ENCODE results near the gene BAMBI.

Gene BAMBI

DNA sequence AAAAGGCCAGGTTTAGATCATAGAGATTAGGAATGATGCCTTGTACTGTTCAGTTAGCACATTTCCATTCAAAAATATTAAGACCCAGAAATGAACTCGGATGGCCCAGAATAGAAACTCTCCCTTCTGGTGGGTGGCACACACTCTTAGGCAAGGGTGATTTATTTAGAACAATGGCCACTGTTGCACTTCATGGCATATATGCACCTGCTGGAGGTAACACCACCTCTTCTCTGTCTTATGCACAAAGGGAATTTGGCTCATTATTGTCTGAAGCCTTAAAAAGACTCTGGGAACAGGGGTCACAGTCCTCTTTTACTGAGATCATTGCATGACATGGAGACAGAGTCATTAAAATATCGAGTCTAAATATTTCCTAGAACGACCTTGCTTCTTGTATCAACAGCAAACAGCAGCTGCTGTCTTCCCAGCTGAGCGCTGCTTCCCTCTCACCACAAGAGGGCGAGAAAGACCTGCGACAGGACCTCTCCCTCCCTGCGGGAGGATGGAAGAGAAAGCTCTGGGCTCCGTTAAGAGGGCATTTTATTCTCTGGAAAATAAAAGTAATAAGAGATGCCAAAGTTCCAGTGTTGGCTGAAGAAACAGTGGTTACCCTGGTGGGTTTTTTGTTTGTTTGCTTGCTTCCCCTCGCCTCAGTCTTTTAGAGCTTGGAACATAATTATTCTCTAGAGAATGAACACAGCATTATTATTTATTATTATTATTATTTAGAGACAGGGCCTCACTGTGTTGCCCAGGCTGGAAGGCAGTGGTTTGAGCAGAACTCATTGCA lies 13.5 kb upstream of the BAMBI start:
- Histone ChIP-seq H3K4me3 (IDR thresholded peaks at IDR 0.05; ENCODE audit: insufficient read depth, low read depth, low read length) (no peak overlapping the region), H3K79me2 (ENCODE audit: insufficient read depth, low read depth) (no peaks in the 10 kb centered on the region)
- TF ChIP-seq, protein P1, sequence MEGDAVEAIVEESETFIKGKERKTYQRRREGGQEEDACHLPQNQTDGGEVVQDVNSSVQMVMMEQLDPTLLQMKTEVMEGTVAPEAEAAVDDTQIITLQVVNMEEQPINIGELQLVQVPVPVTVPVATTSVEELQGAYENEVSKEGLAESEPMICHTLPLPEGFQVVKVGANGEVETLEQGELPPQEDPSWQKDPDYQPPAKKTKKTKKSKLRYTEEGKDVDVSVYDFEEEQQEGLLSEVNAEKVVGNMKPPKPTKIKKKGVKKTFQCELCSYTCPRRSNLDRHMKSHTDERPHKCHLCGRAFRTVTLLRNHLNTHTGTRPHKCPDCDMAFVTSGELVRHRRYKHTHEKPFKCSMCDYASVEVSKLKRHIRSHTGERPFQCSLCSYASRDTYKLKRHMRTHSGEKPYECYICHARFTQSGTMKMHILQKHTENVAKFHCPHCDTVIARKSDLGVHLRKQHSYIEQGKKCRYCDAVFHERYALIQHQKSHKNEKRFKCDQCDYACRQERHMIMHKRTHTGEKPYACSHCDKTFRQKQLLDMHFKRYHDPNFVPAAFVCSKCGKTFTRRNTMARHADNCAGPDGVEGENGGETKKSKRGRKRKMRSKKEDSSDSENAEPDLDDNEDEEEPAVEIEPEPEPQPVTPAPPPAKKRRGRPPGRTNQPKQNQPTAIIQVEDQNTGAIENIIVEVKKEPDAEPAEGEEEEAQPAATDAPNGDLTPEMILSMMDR (conservative IDR thresholded peaks at IDR 0.05; ENCODE audit: low read depth, low read length): peak; percentile 98

DNA sequence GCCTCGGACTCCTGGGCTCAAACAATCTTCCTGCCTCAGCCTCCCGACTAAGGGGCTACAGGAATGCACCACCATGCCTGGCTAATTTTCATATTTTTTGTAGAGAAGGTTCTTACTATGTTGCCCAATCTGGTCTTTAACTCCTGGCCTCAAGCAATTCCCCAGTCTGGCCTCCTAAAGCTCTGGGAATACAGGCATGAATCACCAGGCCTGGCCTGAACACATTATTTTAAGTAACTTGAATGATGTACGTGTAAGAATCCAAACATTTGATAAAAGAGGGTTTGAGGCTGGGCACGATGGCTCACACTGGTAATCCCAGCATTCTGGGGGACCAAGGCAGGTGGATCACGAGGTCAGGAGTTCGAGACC lies 13.0 kb upstream of the BAMBI start:
- no peaks in the 10 kb centered on the region for H3K36me3 ChIP-seq (ENCODE audit: insufficient read depth)
- H3K27me3 ChIP-seq (ENCODE audit: insufficient read depth, low read depth): no peaks in the 10 kb centered on the region; the same call in 1 of the 2 replicates
- no peaks in the 10 kb centered on the region for H3K79me2 ChIP-seq (ENCODE audit: insufficient read depth, low read depth)
- peaks cover 10% of the 10 kb centered on the region for H3K4me1 ChIP-seq (ENCODE audit: low read depth, poor library complexity, severe bottlenecking)
- H3K4me3 ChIP-seq (IDR thresholded peaks at IDR 0.05; ENCODE audit: insufficient read depth, low read depth, low read length): no peak overlapping the region
- no peak overlapping the region; the same call in 1 of the 2 replicates for H2AFZ ChIP-seq (ENCODE audit: low read depth)
- H4K20me1 ChIP-seq (ENCODE audit: insufficient read depth): no peaks in the 10 kb centered on the region
- no peak overlapping the region for H3K4me2 ChIP-seq
- H3K9ac ChIP-seq: no peak overlapping the region
- H3K27ac ChIP-seq: no peak overlapping the region
- TF ChIP-seq, protein P1 (conservative IDR thresholded peaks at IDR 0.05; ENCODE audit: low read depth, low read length): no peak

More for the DNA sequence above, 13.5 kb upstream of the BAMBI start:
- Histone ChIP-seq H3K4me2 (no peak overlapping the region), H3K9ac (no peak overlapping the region), H3K36me3 (ENCODE audit: insufficient read depth) (no peaks in the 10 kb centered on the region), H2AFZ (ENCODE audit: low read depth) (peak overlapping the region; percentile 3; the same call in 1 of the 2 replicates), H3K27ac (no peak overlapping the region), H4K20me1 (ENCODE audit: insufficient read depth) (no peaks in the 10 kb centered on the region), H3K27me3 (ENCODE audit: insufficient read depth, low read depth) (no peaks in the 10 kb centered on the region), H3K4me1 (ENCODE audit: low read depth, poor library complexity, severe bottlenecking) (peaks cover 7% of the 10 kb centered on the region)

DNA sequence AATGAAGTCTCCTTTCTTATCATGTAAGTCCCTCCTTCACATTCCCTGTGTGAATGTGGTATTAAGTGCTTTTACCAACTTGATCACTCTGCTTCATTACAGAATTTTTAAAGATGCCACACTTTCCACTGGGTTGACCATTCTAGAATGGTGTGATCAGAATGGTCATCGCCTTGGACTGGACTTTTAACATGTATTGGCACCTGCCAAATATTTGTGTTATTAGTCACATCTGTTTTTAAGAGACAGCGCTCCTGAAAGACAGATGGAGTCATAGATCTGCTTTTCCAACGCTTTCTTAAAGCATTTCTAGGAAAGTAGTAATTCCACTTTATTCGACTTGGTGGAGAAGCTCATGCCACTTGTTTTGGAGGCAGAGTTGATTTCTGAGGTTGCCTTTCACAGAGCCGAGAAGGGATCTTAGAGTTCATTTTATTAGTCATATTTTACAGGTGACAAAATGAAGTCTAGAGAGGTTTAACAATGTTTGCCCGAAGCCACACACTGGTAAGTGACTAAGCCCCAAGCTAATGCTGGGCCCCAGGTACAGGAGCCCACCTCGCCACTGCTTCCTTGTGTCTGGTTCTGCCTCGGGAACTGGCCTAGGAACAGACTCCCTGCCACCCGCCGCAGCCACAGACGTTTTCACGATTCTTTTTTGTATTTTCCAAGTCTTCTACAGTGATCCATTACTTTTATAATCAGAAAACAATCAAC lies 10.4 kb upstream of the BAMBI start:
- H3K79me2 ChIP-seq (ENCODE audit: insufficient read depth, low read depth): no peaks in the 10 kb centered on the region
- H4K20me1 ChIP-seq (ENCODE audit: insufficient read depth): no peaks in the 10 kb centered on the region
- H3K27ac ChIP-seq: no peak overlapping the region
- no peak overlapping the region for H3K9ac ChIP-seq
- TF ChIP-seq, protein P1 (conservative IDR thresholded peaks at IDR 0.05; ENCODE audit: low read depth, low read length): no peak
- H3K4me1 ChIP-seq (ENCODE audit: low read depth, poor library complexity, severe bottlenecking): peaks cover 10% of the 10 kb centered on the region
- H2AFZ ChIP-seq (ENCODE audit: low read depth): no peak overlapping the region
- no peak overlapping the region for H3K4me3 ChIP-seq (IDR thresholded peaks at IDR 0.05; ENCODE audit: insufficient read depth, low read depth, low read length)
- H3K27me3 ChIP-seq (ENCODE audit: insufficient read depth, low read depth): no peaks in the 10 kb centered on the region; the same call in 1 of the 2 replicates
- H3K36me3 ChIP-seq (ENCODE audit: insufficient read depth): no peaks in the 10 kb centered on the region
- H3K4me2 ChIP-seq: no peak overlapping the region

DNA sequence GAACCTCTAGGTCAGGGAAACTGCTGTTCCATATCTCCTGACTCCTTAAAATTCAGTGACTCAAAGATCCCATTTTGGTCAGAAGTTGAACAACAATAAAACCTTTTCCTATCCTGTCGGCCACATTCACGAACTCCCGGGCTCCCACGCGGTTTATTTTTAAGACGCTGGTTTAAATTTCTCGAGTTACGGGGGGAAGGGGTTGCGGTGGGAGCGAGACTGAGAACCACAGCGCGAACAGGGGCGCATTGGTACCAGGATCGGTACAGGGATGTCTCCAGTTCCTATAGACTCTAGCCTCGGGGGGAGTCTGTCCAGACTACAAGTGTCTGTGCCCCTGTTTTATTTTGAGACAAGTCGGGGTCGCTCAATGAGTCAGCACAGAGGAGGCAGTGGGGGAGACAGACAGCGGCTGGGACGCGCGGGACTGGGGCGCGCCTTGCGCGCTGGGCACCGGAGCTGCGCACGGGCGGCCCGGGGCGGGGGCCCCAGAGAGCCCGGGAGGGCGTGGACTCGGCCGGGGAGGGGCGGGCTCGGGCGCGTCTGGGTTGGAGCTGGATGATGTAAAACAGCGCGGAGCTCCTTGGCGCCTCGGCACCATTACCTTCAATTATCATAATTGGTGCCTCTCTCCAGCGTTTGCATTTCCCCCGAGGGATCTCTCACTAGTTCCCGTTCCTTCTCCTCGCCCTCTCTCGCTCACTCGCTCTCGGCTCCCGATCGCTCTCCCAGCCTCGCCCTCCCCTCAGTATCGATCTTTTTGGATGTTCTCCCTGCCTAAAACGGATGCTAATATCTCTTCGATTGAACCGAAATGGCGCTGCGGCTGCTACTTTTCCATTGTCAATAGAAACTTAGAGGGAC lies 8.7 kb upstream of the BAMBI start:
- Histone ChIP-seq H3K4me1 (ENCODE audit: low read depth, poor library complexity, severe bottlenecking) (peaks cover 10% of the 10 kb centered on the region), H3K9ac (peak overlapping the region; percentile 23; the same call in 1 of the 2 replicates), H4K20me1 (ENCODE audit: insufficient read depth) (no peaks in the 10 kb centered on the region), H3K4me2 (peak overlapping the region; percentile 94), H3K27me3 (ENCODE audit: insufficient read depth, low read depth) (no peaks in the 10 kb centered on the region; the same call in 1 of the 2 replicates), H2AFZ (ENCODE audit: low read depth) (peak overlapping the region; percentile 78), H3K27ac (no peak overlapping the region), H3K79me2 (ENCODE audit: insufficient read depth, low read depth) (no peaks in the 10 kb centered on the region), H3K4me3 (IDR thresholded peaks at IDR 0.05; ENCODE audit: insufficient read depth, low read depth, low read length) (no peak overlapping the region), H3K36me3 (ENCODE audit: insufficient read depth) (no peaks in the 10 kb centered on the region)
- TF ChIP-seq, protein P1 (conservative IDR thresholded peaks at IDR 0.05; ENCODE audit: low read depth, low read length): no peak
